IgD-negative memory B cell (primary cell): Measurements from ENCODE around the gene GNAQ. TPM values are rescaled to one million over a fixed set of nuclear protein-coding genes. Genes with fewer than 3 reads are reported as not detected.

Experiments
- H3K27ac Mint-ChIP-seq, 3 donors: one replicate each; pipeline ENCODE4 v1.8.0; 2020 to 2022; ENCODE audit warnings: mild to moderate bottlenecking in 3 of 3, mixed read lengths in 3 of 3, moderate library complexity in 1 of 3
- H3K27me3 Mint-ChIP-seq: one replicate; pipeline ENCODE4 v1.8.0; 2021; ENCODE audit warnings: mixed read lengths
- H3K36me3 Mint-ChIP-seq: one replicate; pipeline ENCODE4 v1.8.0; 2020; ENCODE audit warnings: mild to moderate bottlenecking, mixed read lengths
- H3K4me1 Mint-ChIP-seq, 3 donors: one replicate each; pipeline ENCODE4 v1.8.0; 2020 to 2022; ENCODE audit warnings: mixed read lengths in 3 of 3, mild to moderate bottlenecking in 1 of 3
- H3K4me3 Mint-ChIP-seq, 4 donors: one replicate each; pipeline ENCODE4 v1.8.0; 2020 to 2022; ENCODE audit warnings: mild to moderate bottlenecking in 4 of 4, mixed read lengths in 4 of 4, moderate library complexity in 3 of 4
- H3K9me3 Mint-ChIP-seq, 3 donors: one replicate each; pipeline ENCODE4 v1.8.0; 2020 to 2021; ENCODE audit warnings: mixed read lengths in 3 of 3, mild to moderate bottlenecking in 1 of 3
- polyA plus RNA-seq: library from polyadenylated mRNA; unstranded; fragments of 300-500 nt; fragmentation: Illumina TruSeq; gene quantifications from one replicate; pipeline ENCODE4 v1.2.3, GENCODE V29; 2021

The GNAQ gene
- polyA plus RNA-seq, 1 donor from 2014 or later = 0.39 TPM

- no peaks in the 10 kb centered on the region for H3K9me3 Mint-ChIP-seq
- H3K36me3 Mint-ChIP-seq = no peaks in the 10 kb centered on the region
- no peak overlapping the region for H3K4me3 Mint-ChIP-seq
- peaks cover 3% of the 10 kb centered on the region for H3K27me3 Mint-ChIP-seq
- no peak overlapping the region for H3K27ac Mint-ChIP-seq
- H3K4me1 Mint-ChIP-seq = no peaks in the 10 kb centered on the region
These were observed 221.6 kb downstream of the GNAQ start for GRCh38 chr9:77810047-77810446.

DNA sequence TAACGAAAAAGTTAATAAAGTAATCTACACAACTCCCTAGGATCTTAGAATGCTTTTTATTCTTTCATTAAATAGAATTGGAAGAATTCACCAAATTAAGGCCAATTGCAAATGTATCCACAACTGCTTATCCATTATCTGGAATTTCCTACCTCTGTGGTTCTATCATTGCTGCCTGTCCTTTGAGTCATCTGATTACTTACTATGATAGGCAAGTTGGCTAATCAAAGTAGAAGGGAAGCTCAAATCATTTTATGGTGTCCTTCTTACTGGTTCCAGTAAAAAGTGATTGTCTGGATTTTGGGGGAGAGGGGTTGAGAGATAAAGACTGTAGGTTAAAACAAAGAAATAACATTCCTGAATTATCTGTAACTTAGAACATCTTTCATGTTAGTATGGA, 222.1 kb downstream of the GNAQ start:
- Mint-ChIP-seq H3K27me3 (peaks cover 3% of the 10 kb centered on the region), H3K4me3 (no peak overlapping the region), H3K36me3 (no peaks in the 10 kb centered on the region), H3K27ac (no peak overlapping the region), H3K9me3 (no peaks in the 10 kb centered on the region), H3K4me1 (no peaks in the 10 kb centered on the region)

GRCh38 chr9:77808751-77809081, 222.9 kb downstream of the GNAQ start:
- peaks cover 1% of the 10 kb centered on the region for H3K27me3 Mint-ChIP-seq

DNA sequence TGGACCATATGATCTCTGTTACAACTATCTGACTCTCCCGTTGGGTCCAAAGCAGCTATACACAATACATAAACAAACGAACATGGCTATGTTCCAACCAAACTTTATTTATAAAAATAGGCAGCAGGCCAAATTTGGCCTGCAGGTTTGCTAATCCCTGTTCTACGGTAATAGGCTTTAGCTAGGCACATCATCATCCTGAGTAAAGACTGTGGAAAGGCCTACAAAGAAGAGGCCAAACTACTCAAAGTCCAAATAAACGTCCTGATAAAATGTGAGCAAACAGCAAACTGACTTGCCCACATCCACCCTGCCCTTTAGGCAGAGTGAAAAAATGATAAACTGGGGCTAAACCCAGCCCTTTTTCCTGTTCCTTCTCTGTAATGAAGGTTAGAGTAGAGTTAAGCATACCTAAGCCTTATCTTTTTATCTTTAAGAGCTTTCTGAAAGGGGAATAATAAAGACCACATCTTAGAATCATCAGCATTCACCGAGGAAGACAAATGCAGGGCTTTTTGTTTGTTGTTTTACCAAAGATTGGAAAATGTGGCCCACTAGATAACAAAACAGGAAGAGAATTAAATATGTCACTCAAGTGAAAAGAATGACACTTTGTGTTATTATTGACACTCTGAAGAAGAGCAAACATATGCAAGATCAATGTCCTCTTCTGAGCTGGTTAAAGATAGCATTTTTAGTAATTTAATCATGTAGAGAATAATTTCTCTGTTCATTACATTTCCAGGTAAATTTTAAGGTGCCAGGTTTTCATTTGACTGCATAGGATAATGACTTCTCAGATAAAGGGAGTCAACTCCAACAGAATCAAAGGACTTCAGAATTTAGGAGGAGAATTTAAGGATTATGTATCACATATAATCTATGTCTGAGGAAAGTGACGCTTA, 223.5 kb downstream of the GNAQ start:
- H3K9me3 Mint-ChIP-seq = no peaks in the 10 kb centered on the region
- no peak overlapping the region for H3K27ac Mint-ChIP-seq
- no peak overlapping the region for H3K4me3 Mint-ChIP-seq
- H3K36me3 Mint-ChIP-seq = no peaks in the 10 kb centered on the region
- H3K4me1 Mint-ChIP-seq = no peaks in the 10 kb centered on the region
- H3K27me3 Mint-ChIP-seq = peaks cover 1% of the 10 kb centered on the region

More at GRCh38 chr9:77808751-77809081, 222.9 kb downstream of the GNAQ start:
- no peak overlapping the region for H3K27ac Mint-ChIP-seq
- H3K4me1 Mint-ChIP-seq = no peaks in the 10 kb centered on the region
- no peaks in the 10 kb centered on the region for H3K36me3 Mint-ChIP-seq
- no peaks in the 10 kb centered on the region for H3K9me3 Mint-ChIP-seq
- H3K4me3 Mint-ChIP-seq = no peak overlapping the region

DNA sequence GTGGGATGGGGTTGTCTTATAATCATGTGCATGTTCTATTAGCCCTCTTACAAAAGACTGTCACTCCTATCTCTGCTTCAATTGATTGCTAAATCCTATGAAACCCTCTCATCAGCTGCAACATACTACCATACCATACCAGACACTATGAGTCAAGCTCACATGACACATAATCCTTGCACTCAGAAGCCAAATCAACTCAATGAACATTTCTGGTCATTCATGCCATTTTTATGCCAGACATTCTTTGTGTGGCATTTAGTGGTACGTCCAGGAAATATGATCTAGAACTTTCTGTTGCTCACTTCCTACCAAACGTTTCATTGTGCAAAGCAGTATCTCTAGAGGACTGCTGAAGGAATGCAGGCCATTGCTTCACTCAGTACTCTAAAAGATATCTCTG, 224.3 kb downstream of the GNAQ start:
- Mint-ChIP-seq H3K4me3 (no peak overlapping the region), H3K36me3 (no peaks in the 10 kb centered on the region), H3K27ac (no peak overlapping the region), H3K4me1 (no peaks in the 10 kb centered on the region), H3K27me3 (peaks cover 1% of the 10 kb centered on the region), H3K9me3 (no peaks in the 10 kb centered on the region)

DNA sequence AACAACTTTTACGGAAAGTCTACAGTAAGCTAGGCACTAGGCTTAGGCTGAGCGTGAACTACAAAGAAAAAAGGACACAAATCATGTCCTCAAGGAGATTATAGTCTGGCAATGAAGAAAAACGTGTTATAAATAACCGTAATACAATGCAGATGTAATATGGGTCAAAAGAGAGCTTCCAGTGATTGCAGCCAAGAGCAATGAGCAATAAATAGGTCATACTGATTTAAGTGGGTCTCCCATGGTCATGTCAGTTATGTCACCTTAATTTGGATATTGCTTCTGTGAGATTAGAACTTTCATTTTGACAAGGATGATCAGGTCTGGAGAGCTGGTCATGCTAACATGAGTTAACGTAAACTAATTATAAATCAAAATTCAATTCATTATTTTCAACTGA, 224.9 kb downstream of the GNAQ start:
- Mint-ChIP-seq H3K36me3 (no peaks in the 10 kb centered on the region), H3K27me3 (peaks cover 1% of the 10 kb centered on the region), H3K27ac (no peak overlapping the region), H3K4me3 (no peak overlapping the region), H3K4me1 (no peaks in the 10 kb centered on the region), H3K9me3 (no peaks in the 10 kb centered on the region)

DNA sequence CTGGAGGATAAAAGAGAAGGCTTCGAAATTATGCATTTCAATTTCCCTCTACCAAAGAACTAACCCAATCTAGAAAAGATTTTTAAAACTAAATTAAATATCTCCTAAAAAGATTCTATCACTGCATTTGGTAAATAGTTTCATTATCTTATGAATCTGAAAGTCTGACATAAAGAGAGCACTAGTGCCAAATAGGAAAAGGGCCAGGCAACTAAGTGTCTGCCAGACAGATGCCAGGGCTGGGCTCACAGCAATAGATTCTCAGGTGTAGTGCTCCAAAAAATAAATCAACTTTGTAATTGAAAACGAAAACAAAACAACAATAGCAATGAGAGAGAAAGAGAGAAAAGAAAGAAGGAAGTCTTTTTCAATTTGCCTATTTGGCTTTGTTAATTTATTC, 225.8 kb downstream of the GNAQ start:
- Mint-ChIP-seq H3K4me3 (no peak overlapping the region), H3K9me3 (no peaks in the 10 kb centered on the region), H3K27ac (no peak overlapping the region), H3K36me3 (no peaks in the 10 kb centered on the region), H3K4me1 (no peaks in the 10 kb centered on the region), H3K27me3 (peaks cover 1% of the 10 kb centered on the region)

- no peaks in the 10 kb centered on the region for H3K27me3 Mint-ChIP-seq
- no peak overlapping the region for H3K4me3 Mint-ChIP-seq
- H3K4me1 Mint-ChIP-seq = no peaks in the 10 kb centered on the region
- H3K36me3 Mint-ChIP-seq = no peaks in the 10 kb centered on the region
- no peak overlapping the region for H3K27ac Mint-ChIP-seq
- no peaks in the 10 kb centered on the region for H3K9me3 Mint-ChIP-seq
These were observed 228.2 kb downstream of the GNAQ start for GRCh38 chr9:77803423-77803822.

GRCh38 chr9:77802515-77803293, 228.9 kb downstream of the GNAQ start:
- H3K4me3 Mint-ChIP-seq = no peak overlapping the region
- no peaks in the 10 kb centered on the region for H3K36me3 Mint-ChIP-seq
- no peak overlapping the region for H3K27ac Mint-ChIP-seq
- no peaks in the 10 kb centered on the region for H3K9me3 Mint-ChIP-seq
- no peaks in the 10 kb centered on the region for H3K4me1 Mint-ChIP-seq
- H3K27me3 Mint-ChIP-seq = no peaks in the 10 kb centered on the region

GRCh38 chr9:77802064-77802463, 229.5 kb downstream of the GNAQ start:
- Mint-ChIP-seq H3K27me3 (no peaks in the 10 kb centered on the region), H3K4me1 (no peaks in the 10 kb centered on the region), H3K36me3 (no peaks in the 10 kb centered on the region), H3K27ac (no peak overlapping the region), H3K4me3 (no peak overlapping the region), H3K9me3 (no peaks in the 10 kb centered on the region)

GRCh38 chr9:77800924-77801551, 230.6 kb downstream of the GNAQ start:
- Mint-ChIP-seq H3K4me1 (no peaks in the 10 kb centered on the region), H3K9me3 (no peaks in the 10 kb centered on the region), H3K27ac (no peak overlapping the region), H3K36me3 (no peaks in the 10 kb centered on the region), H3K4me3 (no peak overlapping the region), H3K27me3 (no peaks in the 10 kb centered on the region)

GRCh38 chr9:77798140-77798539, 233.5 kb downstream of the GNAQ start:
- Mint-ChIP-seq H3K9me3 (no peaks in the 10 kb centered on the region), H3K27ac (no peak overlapping the region)

DNA sequence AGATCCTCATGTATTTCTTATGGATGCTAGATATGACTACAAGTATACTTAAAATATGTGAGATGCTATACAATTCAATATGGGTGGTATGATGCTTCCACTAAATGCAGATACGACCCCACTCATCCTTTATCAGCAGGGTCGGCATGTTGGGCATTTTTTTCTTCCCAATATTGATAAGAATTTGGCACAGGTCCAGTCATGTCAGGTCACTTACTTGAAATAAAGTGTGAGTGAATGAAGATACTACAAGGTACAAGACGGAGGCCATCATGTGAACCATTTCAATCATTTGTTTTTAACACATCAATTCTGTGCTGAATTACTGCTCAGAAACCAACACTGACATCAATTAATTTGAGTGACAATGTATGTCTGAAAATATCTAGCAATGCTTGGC, 236.6 kb downstream of the GNAQ start:
- Mint-ChIP-seq H3K9me3 (no peaks in the 10 kb centered on the region), H3K4me1 (no peaks in the 10 kb centered on the region), H3K4me3 (no peak overlapping the region), H3K27me3 (no peaks in the 10 kb centered on the region), H3K36me3 (no peaks in the 10 kb centered on the region), H3K27ac (no peak overlapping the region)

More at GRCh38 chr9:77798140-77798539, 233.5 kb downstream of the GNAQ start:
- no peaks in the 10 kb centered on the region for H3K27me3 Mint-ChIP-seq
- H3K4me1 Mint-ChIP-seq = no peaks in the 10 kb centered on the region
- H3K36me3 Mint-ChIP-seq = no peaks in the 10 kb centered on the region
- H3K4me3 Mint-ChIP-seq = no peak overlapping the region

- Mint-ChIP-seq H3K4me1 (no peaks in the 10 kb centered on the region), H3K27me3 (peaks cover 2% of the 10 kb centered on the region), H3K27ac (no peak overlapping the region), H3K4me3 (no peak overlapping the region), H3K36me3 (no peaks in the 10 kb centered on the region), H3K9me3 (no peaks in the 10 kb centered on the region)
These were observed 237.8 kb downstream of the GNAQ start for GRCh38 chr9:77793849-77794248.

DNA sequence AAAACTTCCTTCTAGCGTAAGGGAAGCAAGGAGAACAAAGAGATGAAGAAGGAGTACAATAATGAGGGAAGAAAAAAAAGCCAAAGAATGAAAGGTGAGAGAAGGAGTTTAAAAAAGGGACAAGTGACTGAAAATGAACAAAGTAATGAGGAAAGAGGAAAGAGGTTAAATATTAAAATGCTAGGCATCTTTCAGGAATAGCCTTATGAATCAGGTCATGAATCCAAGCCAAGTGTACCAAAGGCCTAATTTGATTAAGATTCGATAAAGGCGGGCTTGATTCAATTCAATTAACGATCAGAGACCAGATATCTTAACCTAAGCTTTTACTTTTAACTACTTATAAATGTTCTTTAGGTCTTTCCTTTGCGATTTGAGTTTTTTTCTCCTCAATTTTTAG, 241.7 kb downstream of the GNAQ start:
- no peak overlapping the region for H3K27ac Mint-ChIP-seq
- no peaks in the 10 kb centered on the region for H3K9me3 Mint-ChIP-seq
- peaks cover 2% of the 10 kb centered on the region for H3K27me3 Mint-ChIP-seq
- H3K4me3 Mint-ChIP-seq = no peak overlapping the region
- no peaks in the 10 kb centered on the region for H3K4me1 Mint-ChIP-seq
- H3K36me3 Mint-ChIP-seq = no peaks in the 10 kb centered on the region
